Measurements from ENCODE around the gene ROR2.

- TF ChIP-seq CTCF (IDR thresholded peaks at IDR 0.05) (no peak), EP300 (IDR thresholded peaks at IDR 0.05; ENCODE audit: low read depth) (no peak)
Measured at GRCh38 chr9:91690540-91691249, 259.3 kb downstream of the ROR2 start.
